Spleen (tissue), 11 donors: ENCODE results near the gene MAP3K2. TPM values are rescaled to one million over a fixed set of nuclear protein-coding genes. Genes with fewer than 3 reads are reported as not detected.

Experiments used
- DNase-seq: peaks from one replicate; pipeline ENCODE4 v3.0.0-alpha.2; 2020
- H3K27ac ChIP-seq, 8 donors: fragments of 200-600 bp; sonication (generic) in 7 of 8; 1 replicate in 4 of 8; 2 replicates in 4 of 8; pipeline versions ENCODE4 v1.5.0 to v1.8.0; 2016 to 2021; ENCODE audit warnings: inconsistent platforms in 4 of 8, mild to moderate bottlenecking in 4 of 8, moderate library complexity in 1 of 8
- H3K27me3 ChIP-seq, 7 donors: fragments of 200-600 bp; sonication (generic) in 6 of 7; replicated peaks in 1 of 7; 1 replicate in 4 of 7; 2 replicates in 3 of 7; pipeline versions ENCODE4 v1.5.0 to v1.8.0; 2016 to 2021; ENCODE audit warnings: inconsistent platforms in 3 of 7, mild to moderate bottlenecking in 1 of 7
- H3K36me3 ChIP-seq, 6 donors: fragments of 200-600 bp; sonication (generic) in 5 of 6; 1 replicate in 4 of 6; 2 replicates in 2 of 6; pipeline versions ENCODE4 v1.5.0 to v1.8.0; 2016 to 2021; ENCODE audit warnings: inconsistent platforms in 2 of 6
- H3K4me1 ChIP-seq, 6 donors: fragments of 200-600 bp; sonication (generic) in 5 of 6; 1 replicate in 3 of 6; 2 replicates in 3 of 6; pipeline versions ENCODE4 v1.5.0 to v1.8.0; 2016 to 2021; ENCODE audit warnings: inconsistent platforms in 3 of 6
- H3K4me3 ChIP-seq, 8 donors: fragments of 200-600 bp; sonication (generic) in 7 of 8; 1 replicate in 4 of 8; 2 replicates in 4 of 8; pipeline versions ENCODE4 v1.5.0 to v1.8.0; 2016 to 2021; ENCODE audit warnings: inconsistent platforms in 4 of 8, mild to moderate bottlenecking in 4 of 8, moderate library complexity in 2 of 8
- H3K9me3 ChIP-seq, 8 donors: fragments of 200-600 bp; sonication (generic) in 7 of 8; 1 replicate in 4 of 8; 2 replicates in 4 of 8; pipeline versions ENCODE4 v1.5.0 to v1.8.0; 2016 to 2021; ENCODE audit warnings: inconsistent platforms in 4 of 8
- POLR2A ChIP-seq, 3 donors: fragments of 450-650 bp; IDR thresholded peaks; one replicate each; pipeline ENCODE4 v1.5.1; 2017; ENCODE audit warnings: antibody characterized with exemption in 3 of 3, mild to moderate bottlenecking in 1 of 3
- POLR2AphosphoS5 ChIP-seq, 3 donors: sonication (generic); formaldehyde crosslinking; IDR thresholded peaks; one replicate each; pipeline ENCODE4 v1.5.1; 2017; ENCODE audit warnings: antibody characterized with exemption in 3 of 3
- WGBS, 5 donors: extraction: QIAGEN DNeasy Blood & Tissue Kit in 3 of 5; methylation state at CpG; one replicate each; pipeline versions ENCODE4 v1.1.5 to v1.1.7; 2013 to 2018; 5-methylcytosine and 5-hydroxymethylcytosine counted together
- intact Hi-C: fragments of 100-400 bp; cut with DNase I; formaldehyde crosslinking; loops from one replicate; pipeline ENCODE4 v1.15.0; 2023; ENCODE audit warnings: low total_unique reads
- polyA plus RNA-seq, 3 donors: library from polyadenylated mRNA; stranded (reverse); fragments of 200-250 nt; gene quantifications; one replicate each; pipeline ENCODE4 v1.2.1, GENCODE V29; 2013
- total RNA-seq, 7 donors: library from RNA; depleted of rRNA in 3 of 7; stranded (reverse); fragments of >200 nt in 3 of 7; fragmentation: NEBNext Ultra II Directional in 4 of 7; extraction: Animal tissue kit (Norgen Biotek cat#: 25700) in 4 of 7; gene quantifications; one replicate each; pipeline versions ENCODE4 v1.1.0 to v1.2.1, GENCODE V29; 2016 to 2021
- TF ChIP-seq, protein P1 (sequence below), 11 experiments: fragments of 200-600 bp in 7 of 11; fragments of 450-650 bp in 4 of 11; sonication (generic) in 4 of 11; IDR thresholded peaks in 8 of 11; conservative IDR thresholded peaks in 3 of 11; 1 replicate in 7 of 11; 2 replicates in 4 of 11; pipeline versions ENCODE4 v1.4.0 to v1.8.0; 2016 to 2021; ENCODE audit warnings: antibody characterized with exemption in 11 of 11, inconsistent platforms in 4 of 11, mild to moderate bottlenecking in 1 of 11
- donor health status: healthy with polysubstance abuse.
- donor health status: DM: no; HTN: no; CAD: no; lungs with moderate emphysema.
- donor health status: DM: no; HTN: no; CAD: no.
- donor health status: Bipolar disorder and iron deficiency.
- donor health status: healthy.
- donor health status: DM: no; HTN: no; CAD: no.
- donor health status: DM: yes; HTN: yes; CAD: no.

Gene MAP3K2
- total and polyA plus RNA-seq, 10 donors = 6.5 to 83.9 (median 63.0) TPM

DNA sequence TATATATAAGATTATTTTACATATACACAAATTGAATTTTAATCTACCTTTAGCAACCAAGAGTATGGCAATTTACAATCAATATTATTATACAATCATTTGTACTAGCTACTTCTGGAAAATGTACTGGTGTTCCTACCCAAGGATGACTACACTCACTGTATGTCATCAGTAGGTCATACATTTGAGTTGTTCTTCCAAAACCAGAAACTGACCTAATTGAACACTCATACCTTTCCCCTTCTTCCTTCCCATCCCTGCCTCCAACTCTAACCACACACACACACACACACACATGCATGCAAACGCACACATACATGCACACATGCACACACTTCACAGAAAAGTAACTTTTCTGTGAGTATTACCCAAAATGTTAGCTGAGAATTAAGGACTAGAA lies 85.6 kb downstream of the MAP3K2 start:
- DNase-seq = no peak
- WGBS, 5 donors = 88 to 98% (median 90%) methylated on average over 1 of the region's 1 CpG
- TF ChIP-seq, protein P1, sequence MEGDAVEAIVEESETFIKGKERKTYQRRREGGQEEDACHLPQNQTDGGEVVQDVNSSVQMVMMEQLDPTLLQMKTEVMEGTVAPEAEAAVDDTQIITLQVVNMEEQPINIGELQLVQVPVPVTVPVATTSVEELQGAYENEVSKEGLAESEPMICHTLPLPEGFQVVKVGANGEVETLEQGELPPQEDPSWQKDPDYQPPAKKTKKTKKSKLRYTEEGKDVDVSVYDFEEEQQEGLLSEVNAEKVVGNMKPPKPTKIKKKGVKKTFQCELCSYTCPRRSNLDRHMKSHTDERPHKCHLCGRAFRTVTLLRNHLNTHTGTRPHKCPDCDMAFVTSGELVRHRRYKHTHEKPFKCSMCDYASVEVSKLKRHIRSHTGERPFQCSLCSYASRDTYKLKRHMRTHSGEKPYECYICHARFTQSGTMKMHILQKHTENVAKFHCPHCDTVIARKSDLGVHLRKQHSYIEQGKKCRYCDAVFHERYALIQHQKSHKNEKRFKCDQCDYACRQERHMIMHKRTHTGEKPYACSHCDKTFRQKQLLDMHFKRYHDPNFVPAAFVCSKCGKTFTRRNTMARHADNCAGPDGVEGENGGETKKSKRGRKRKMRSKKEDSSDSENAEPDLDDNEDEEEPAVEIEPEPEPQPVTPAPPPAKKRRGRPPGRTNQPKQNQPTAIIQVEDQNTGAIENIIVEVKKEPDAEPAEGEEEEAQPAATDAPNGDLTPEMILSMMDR (IDR thresholded peaks at IDR 0.05 in 8 of 11, conservative IDR thresholded peaks at IDR 0.05 in 3 of 11) = no peak
- TF ChIP-seq POLR2A (IDR thresholded peaks at IDR 0.05) (no peak), POLR2AphosphoS5 (IDR thresholded peaks at IDR 0.05) (no peak)
- no peak overlapping the region for H3K4me3 ChIP-seq
- H3K27ac ChIP-seq = no peak overlapping the region
- intact Hi-C loops = no loop called here
- peaks cover 0 to 31% (median 12%) of the 10 kb centered on the region in 6 donors for H3K36me3 ChIP-seq
- no peaks in the 10 kb centered on the region for H3K9me3 ChIP-seq
- no peaks in the 10 kb centered on the region for H3K27me3 ChIP-seq
- H3K4me1 ChIP-seq = peaks cover 0 to 22% (median 0%) of the 10 kb centered on the region in 6 donors

DNA sequence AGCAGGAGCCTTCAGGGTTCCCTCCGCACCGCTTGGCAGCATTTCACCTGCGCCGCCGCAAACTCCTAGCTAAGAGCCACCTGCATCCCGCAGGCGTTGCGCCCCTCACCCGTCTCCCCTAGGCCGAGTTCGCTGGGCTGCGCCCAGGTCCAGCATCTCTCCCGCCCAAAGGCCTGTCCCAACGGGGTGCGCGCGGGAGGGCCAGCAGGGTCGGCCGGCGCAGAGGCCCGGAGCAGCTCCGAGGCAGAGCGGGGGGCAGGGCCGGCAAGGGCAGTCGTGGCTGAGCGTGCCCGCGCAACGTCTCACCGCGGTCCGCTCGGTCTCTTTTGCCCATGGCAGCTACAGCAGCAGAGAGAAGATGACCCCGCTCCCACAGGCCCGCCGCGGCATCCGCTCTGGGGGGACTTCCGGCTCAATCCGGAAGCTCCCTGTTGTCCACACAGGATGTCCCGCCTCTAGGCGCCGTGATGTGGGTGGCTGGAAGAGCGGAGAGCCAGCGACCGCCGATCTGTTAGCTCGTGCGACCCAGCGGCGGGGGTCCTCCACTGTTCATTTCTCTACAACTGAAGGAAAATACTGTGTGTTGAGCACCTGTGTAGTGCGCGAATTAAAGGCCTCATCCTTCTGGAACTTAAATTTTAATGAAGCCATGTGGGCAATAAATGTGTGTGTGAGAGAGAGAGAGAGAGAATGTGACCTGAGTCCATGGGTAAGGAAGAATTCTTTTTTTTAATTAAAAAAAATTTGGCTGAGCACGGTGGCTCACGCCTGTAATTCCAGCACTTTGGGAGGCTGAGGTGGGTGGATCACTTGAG lies 93.8 kb downstream of the MAP3K2 start, which contains the start of gene ERCC3:
Gene ERCC3 (minus strand): TSS at position 397 of the 815 bp plus-strand sequence. CDS start 63 bp downstream, at position 334.
- intact Hi-C loops = no loop called here
- H3K27ac ChIP-seq = peak within 1 kb of the TSS; percentile 66 to 92 (median 86)
- peaks cover 0 to 41% (median 37%) of the 10 kb centered on the region in 6 donors for H3K36me3 ChIP-seq
- peak within 1 kb of the TSS; percentile 81 to 98 (median 94) for H3K4me3 ChIP-seq
- no peaks in the 10 kb centered on the region for H3K9me3 ChIP-seq
- TF ChIP-seq, protein P1 (IDR thresholded peaks at IDR 0.05 in 8 of 11, conservative IDR thresholded peaks at IDR 0.05 in 3 of 11) = no peak
- TF ChIP-seq POLR2A (IDR thresholded peaks at IDR 0.05) (peak in 1 of 3 donors; percentile 24), POLR2AphosphoS5 (IDR thresholded peaks at IDR 0.05) (peak; percentile 93 to 94 (median 93))
- no peaks in the 10 kb centered on the region for H3K27me3 ChIP-seq
- WGBS, 5 donors = 0 to 1% (median 0%) methylated on average over 36 to 55 of the region's 55 CpGs
- peaks cover 7 to 54% (median 28%) of the 10 kb centered on the region in 6 donors for H3K4me1 ChIP-seq
- peak; percentile 96 for DNase-seq

DNA sequence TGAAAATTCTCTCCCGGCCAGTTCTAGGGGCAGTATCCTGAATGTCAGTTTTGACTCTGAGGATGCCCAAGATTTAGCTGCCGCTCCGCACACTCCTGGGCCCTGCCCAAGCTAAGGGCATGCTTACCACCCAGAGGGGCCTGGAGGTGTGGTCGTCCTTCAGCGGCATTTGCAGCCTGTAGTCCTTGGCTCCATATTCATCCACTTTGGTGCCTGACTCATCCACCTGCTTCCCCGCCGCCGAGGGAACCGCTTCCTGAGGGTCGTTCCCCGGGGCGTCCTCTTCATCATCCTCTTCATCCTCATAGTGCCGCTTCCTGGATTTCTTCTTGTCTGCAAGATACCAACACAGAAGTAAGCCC lies 94.4 kb downstream of the MAP3K2 start:
- no peaks in the 10 kb centered on the region for H3K27me3 ChIP-seq
- peaks cover 0 to 47% (median 43%) of the 10 kb centered on the region in 6 donors for H3K36me3 ChIP-seq
- peak overlapping the region; percentile 66 to 92 (median 86) for H3K27ac ChIP-seq
- H3K9me3 ChIP-seq = no peaks in the 10 kb centered on the region
- 19 to 24% (median 22%) methylated on average over 10 to 13 of the region's 13 CpGs for WGBS, 5 donors
- no peak for DNase-seq
- H3K4me1 ChIP-seq = peaks cover 7 to 54% (median 28%) of the 10 kb centered on the region in 6 donors
- TF ChIP-seq POLR2A (IDR thresholded peaks at IDR 0.05) = no peak
- TF ChIP-seq, protein P1 (IDR thresholded peaks at IDR 0.05 in 8 of 11, conservative IDR thresholded peaks at IDR 0.05 in 3 of 11) = no peak
- no peak for TF ChIP-seq POLR2AphosphoS5 (IDR thresholded peaks at IDR 0.05)
- intact Hi-C loops = no loop called here
- peak overlapping the region; percentile 81 to 98 (median 94) for H3K4me3 ChIP-seq

DNA sequence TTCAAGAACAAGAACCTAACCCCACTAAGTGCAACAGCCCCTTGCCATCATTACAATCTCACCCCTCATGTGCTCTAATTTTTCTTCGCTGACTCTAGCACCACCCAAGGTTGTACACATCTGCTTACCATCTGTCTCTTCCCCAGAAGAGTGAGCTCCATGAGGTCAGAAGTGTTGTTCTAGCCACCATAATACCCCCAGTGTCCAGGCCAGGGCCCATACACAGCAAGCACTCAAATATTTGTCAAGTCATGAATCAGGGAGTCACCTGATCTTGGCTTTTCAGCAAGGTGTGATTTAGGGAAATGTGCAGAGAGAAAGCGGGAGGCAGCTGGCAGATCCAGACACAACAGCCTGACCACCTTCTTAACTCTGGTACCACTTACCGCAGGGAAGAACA lies 99.5 kb downstream of the MAP3K2 start:
- TF ChIP-seq POLR2AphosphoS5 (IDR thresholded peaks at IDR 0.05) (no peak), POLR2A (IDR thresholded peaks at IDR 0.05) (no peak)
- TF ChIP-seq, protein P1 (IDR thresholded peaks at IDR 0.05 in 8 of 11, conservative IDR thresholded peaks at IDR 0.05 in 3 of 11) = no peak
- H3K9me3 ChIP-seq = no peaks in the 10 kb centered on the region
- no peak for DNase-seq
- peaks cover 5 to 34% (median 14%) of the 10 kb centered on the region in 6 donors for H3K4me1 ChIP-seq
- H3K36me3 ChIP-seq = peaks cover 0 to 98% (median 94%) of the 10 kb centered on the region in 6 donors
- no peaks in the 10 kb centered on the region for H3K27me3 ChIP-seq
- WGBS, 5 donors = 96 to 99% (median 98%) methylated on average over 3 of the region's 3 CpGs
- H3K4me3 ChIP-seq = no peak overlapping the region
- H3K27ac ChIP-seq = no peak overlapping the region
- intact Hi-C loops = no loop called here
